K562 (cell line): ENCODE data around the gene TAPBPL. TPM values are rescaled to one million over a fixed set of nuclear protein-coding genes. Genes with fewer than 3 reads are reported as not detected.
A peak's percentile ranks its signal among the peaks of the same experiment; 100 is the strongest.

ENCODE experiments used
- ARID2 ChIP-seq: fragments of 450-650 bp; IDR thresholded peaks from 2 replicates; pipeline ENCODE4 v1.6.1; 2017; ENCODE audit warnings: antibody characterized with exemption, mild to moderate bottlenecking
- MCM5 ChIP-seq: fragments of 450-650 bp; IDR thresholded peaks from 2 replicates; pipeline ENCODE4 v1.6.1; 2016; ENCODE audit warnings: low read depth
- NFIC ChIP-seq: fragments of 450-650 bp; IDR thresholded peaks from 2 replicates; pipeline ENCODE4 v1.6.1; 2017; ENCODE audit warnings: mild to moderate bottlenecking, inconsistent platforms
- RCOR1 ChIP-seq, 2 experiments: IDR thresholded peaks; 2 replicates each; pipeline ENCODE4 v1.6.1; 2012; ENCODE audit warnings: low read depth in 2 of 2, low read length in 2 of 2, borderline replicate concordance in 1 of 2, improper control_type of control experiment in 1 of 2
- SMARCB1 ChIP-seq: IDR thresholded peaks from 2 replicates; pipeline ENCODE4 v1.6.1; 2011; ENCODE audit warnings: improper control_type of control experiment, low read depth; ENCODE audit not compliant: insufficient read length
- ZNF263 ChIP-seq: sonication (generic); formaldehyde crosslinking; IDR thresholded peaks from 2 replicates; pipeline ENCODE4 v1.8.0; 2022; ENCODE audit warnings: mild to moderate bottlenecking, missing genetic modification reagents, borderline replicate concordance
- ZNF785 ChIP-seq: fragments of 250-450 bp; sonication (Bioruptor Pico); IDR thresholded peaks from 2 replicates; pipeline ENCODE4 v1.4.0; 2020; ENCODE audit warnings: mild to moderate bottlenecking
- polyA plus RNA-seq, 8 experiments: library from polyadenylated mRNA; depleted of rRNA in 4 of 8; stranded (reverse) in 5 of 8; unstranded in 3 of 8; fragments of >200 nt; fragmentation: Nextera tagmentation in 2 of 8; fragmentation: Illumina TruSeq in 1 of 8; extraction: Ambion mirVana in 2 of 8; extraction: Trizol in 1 of 8; gene quantifications; 2 replicates each; pipeline versions ENCODE4 v1.2.1 to v1.2.3, GENCODE V29; 2011 to 2014; ENCODE audit warnings: inconsistent platforms in 1 of 8, missing spikeins in 1 of 8
- total RNA-seq, 7 experiments: library from RNA; depleted of rRNA in 6 of 7; stranded (reverse); fragments of >200 nt in 6 of 7; fragmentation: Illumina TruSeq in 2 of 7; extraction: Trizol in 2 of 7; gene quantifications; 2 replicates each; pipeline versions ENCODE4 v1.2.1 to v1.2.3, GENCODE V29; 2011 to 2021; ENCODE audit warnings: low replicate concordance in 1 of 7
- TF ChIP-seq, protein P1 (sequence below): fragments of 250-450 bp; sonication (Bioruptor Pico); IDR thresholded peaks from 2 replicates; pipeline ENCODE4 v1.8.0; 2022; ENCODE audit warnings: moderate library complexity, mild to moderate bottlenecking, inconsistent platforms
- TF ChIP-seq, protein P2 (sequence below): fragments of 200-600 bp; sonication (generic); IDR thresholded peaks from one replicate; pipeline ENCODE4 v1.6.1; 2012; ENCODE audit warnings: mild to moderate bottlenecking, low read depth, low read length, inconsistent platforms
- TF ChIP-seq, protein P3 (sequence below): sonication (generic); formaldehyde crosslinking; IDR thresholded peaks from 2 replicates; pipeline ENCODE4 v1.8.0; 2022; ENCODE audit warnings: mild to moderate bottlenecking, missing genetic modification reagents
- TF ChIP-seq, protein P4 (sequence below): sonication (generic); formaldehyde crosslinking; IDR thresholded peaks from 2 replicates; pipeline ENCODE4 v1.8.0; 2022; ENCODE audit warnings: missing genetic modification reagents, mild to moderate bottlenecking, moderate library complexity, borderline replicate concordance

Gene TAPBPL
- total and polyA plus RNA-seq, 9 of the 15 experiments (the other 6 are each of a cell fraction or from before 2014, with no cell fraction given) = 0.29 to 1.6 (median 0.45) TPM

DNA sequence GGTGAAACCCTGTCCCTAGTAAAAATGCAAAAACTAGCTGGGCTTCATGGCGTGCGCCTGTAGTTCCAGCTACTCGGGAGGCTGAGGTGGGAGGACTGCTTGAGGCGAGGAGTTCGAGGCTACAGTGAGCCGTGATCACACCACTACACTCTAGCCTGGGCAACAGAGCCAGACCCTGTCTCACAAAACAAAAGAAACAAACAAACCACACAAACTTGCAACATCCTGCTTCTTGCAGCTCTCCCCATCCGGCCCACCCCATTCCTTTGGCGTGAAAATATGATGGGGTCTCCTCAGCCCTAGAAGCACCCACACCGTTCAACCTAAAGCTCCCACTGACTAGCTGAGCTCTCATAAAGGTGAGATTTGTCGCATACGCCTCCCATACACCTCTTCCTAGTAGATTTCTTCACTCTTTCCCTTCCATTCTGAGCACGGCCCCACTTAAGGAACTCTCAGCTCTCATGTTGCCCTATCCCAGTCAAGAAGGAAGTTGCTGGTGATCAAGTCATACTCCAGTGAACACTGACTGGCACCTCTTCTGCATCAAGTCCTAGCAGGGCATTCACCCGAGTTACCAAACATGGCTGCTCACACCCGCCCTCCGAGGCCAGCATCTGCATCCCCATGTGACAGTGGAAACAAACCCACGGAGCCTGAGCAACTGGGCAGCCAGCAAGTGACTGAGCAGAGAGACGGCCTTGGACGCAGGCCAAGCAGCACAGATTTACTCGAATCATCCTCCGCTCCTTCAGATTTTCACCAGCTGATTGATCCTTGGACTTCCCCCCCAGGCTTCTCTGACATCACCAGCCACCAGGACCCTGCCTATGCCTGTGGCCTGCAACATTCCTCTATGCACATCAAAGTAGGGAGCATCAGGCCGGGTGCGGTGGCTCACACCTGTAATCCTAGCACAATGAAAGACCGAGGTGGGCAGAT lies 26.0 kb upstream of the TAPBPL start (continued):
- TF ChIP-seq, protein P1, sequence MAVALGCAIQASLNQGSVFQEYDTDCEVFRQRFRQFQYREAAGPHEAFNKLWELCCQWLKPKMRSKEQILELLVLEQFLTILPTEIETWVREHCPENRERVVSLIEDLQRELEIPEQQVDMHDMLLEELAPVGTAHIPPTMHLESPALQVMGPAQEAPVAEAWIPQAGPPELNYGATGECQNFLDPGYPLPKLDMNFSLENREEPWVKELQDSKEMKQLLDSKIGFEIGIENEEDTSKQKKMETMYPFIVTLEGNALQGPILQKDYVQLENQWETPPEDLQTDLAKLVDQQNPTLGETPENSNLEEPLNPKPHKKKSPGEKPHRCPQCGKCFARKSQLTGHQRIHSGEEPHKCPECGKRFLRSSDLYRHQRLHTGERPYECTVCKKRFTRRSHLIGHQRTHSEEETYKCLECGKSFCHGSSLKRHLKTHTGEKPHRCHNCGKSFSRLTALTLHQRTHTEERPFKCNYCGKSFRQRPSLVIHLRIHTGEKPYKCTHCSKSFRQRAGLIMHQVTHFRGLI (CRISPR knock-in tag) = no peak
- TF ChIP-seq MCM5 = no peak
- peak; percentile 79 for TF ChIP-seq NFIC
- TF ChIP-seq ZNF263 (CRISPR knock-in tag) = no peak
- TF ChIP-seq, protein P2, sequence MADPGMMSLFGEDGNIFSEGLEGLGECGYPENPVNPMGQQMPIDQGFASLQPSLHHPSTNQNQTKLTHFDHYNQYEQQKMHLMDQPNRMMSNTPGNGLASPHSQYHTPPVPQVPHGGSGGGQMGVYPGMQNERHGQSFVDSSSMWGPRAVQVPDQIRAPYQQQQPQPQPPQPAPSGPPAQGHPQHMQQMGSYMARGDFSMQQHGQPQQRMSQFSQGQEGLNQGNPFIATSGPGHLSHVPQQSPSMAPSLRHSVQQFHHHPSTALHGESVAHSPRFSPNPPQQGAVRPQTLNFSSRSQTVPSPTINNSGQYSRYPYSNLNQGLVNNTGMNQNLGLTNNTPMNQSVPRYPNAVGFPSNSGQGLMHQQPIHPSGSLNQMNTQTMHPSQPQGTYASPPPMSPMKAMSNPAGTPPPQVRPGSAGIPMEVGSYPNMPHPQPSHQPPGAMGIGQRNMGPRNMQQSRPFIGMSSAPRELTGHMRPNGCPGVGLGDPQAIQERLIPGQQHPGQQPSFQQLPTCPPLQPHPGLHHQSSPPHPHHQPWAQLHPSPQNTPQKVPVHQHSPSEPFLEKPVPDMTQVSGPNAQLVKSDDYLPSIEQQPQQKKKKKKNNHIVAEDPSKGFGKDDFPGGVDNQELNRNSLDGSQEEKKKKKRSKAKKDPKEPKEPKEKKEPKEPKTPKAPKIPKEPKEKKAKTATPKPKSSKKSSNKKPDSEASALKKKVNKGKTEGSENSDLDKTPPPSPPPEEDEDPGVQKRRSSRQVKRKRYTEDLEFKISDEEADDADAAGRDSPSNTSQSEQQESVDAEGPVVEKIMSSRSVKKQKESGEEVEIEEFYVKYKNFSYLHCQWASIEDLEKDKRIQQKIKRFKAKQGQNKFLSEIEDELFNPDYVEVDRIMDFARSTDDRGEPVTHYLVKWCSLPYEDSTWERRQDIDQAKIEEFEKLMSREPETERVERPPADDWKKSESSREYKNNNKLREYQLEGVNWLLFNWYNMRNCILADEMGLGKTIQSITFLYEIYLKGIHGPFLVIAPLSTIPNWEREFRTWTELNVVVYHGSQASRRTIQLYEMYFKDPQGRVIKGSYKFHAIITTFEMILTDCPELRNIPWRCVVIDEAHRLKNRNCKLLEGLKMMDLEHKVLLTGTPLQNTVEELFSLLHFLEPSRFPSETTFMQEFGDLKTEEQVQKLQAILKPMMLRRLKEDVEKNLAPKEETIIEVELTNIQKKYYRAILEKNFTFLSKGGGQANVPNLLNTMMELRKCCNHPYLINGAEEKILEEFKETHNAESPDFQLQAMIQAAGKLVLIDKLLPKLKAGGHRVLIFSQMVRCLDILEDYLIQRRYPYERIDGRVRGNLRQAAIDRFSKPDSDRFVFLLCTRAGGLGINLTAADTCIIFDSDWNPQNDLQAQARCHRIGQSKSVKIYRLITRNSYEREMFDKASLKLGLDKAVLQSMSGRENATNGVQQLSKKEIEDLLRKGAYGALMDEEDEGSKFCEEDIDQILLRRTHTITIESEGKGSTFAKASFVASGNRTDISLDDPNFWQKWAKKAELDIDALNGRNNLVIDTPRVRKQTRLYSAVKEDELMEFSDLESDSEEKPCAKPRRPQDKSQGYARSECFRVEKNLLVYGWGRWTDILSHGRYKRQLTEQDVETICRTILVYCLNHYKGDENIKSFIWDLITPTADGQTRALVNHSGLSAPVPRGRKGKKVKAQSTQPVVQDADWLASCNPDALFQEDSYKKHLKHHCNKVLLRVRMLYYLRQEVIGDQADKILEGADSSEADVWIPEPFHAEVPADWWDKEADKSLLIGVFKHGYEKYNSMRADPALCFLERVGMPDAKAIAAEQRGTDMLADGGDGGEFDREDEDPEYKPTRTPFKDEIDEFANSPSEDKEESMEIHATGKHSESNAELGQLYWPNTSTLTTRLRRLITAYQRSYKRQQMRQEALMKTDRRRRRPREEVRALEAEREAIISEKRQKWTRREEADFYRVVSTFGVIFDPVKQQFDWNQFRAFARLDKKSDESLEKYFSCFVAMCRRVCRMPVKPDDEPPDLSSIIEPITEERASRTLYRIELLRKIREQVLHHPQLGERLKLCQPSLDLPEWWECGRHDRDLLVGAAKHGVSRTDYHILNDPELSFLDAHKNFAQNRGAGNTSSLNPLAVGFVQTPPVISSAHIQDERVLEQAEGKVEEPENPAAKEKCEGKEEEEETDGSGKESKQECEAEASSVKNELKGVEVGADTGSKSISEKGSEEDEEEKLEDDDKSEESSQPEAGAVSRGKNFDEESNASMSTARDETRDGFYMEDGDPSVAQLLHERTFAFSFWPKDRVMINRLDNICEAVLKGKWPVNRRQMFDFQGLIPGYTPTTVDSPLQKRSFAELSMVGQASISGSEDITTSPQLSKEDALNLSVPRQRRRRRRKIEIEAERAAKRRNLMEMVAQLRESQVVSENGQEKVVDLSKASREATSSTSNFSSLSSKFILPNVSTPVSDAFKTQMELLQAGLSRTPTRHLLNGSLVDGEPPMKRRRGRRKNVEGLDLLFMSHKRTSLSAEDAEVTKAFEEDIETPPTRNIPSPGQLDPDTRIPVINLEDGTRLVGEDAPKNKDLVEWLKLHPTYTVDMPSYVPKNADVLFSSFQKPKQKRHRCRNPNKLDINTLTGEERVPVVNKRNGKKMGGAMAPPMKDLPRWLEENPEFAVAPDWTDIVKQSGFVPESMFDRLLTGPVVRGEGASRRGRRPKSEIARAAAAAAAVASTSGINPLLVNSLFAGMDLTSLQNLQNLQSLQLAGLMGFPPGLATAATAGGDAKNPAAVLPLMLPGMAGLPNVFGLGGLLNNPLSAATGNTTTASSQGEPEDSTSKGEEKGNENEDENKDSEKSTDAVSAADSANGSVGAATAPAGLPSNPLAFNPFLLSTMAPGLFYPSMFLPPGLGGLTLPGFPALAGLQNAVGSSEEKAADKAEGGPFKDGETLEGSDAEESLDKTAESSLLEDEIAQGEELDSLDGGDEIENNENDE = no peak
- TF ChIP-seq, protein P3, sequence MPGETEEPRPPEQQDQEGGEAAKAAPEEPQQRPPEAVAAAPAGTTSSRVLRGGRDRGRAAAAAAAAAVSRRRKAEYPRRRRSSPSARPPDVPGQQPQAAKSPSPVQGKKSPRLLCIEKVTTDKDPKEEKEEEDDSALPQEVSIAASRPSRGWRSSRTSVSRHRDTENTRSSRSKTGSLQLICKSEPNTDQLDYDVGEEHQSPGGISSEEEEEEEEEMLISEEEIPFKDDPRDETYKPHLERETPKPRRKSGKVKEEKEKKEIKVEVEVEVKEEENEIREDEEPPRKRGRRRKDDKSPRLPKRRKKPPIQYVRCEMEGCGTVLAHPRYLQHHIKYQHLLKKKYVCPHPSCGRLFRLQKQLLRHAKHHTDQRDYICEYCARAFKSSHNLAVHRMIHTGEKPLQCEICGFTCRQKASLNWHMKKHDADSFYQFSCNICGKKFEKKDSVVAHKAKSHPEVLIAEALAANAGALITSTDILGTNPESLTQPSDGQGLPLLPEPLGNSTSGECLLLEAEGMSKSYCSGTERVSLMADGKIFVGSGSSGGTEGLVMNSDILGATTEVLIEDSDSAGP (CRISPR knock-in tag) = no peak
- peak in 1 of 2 experiments; percentile 72; a peak in 2 of 4 replicates for TF ChIP-seq RCOR1 (IDR thresholded peaks at IDR 0.05; ENCODE audit: borderline replicate concordance in 1 of 2, low read depth in 2 of 2, low read length in 2 of 2)
- no peak for TF ChIP-seq SMARCB1
- TF ChIP-seq ARID2 = no peak
- TF ChIP-seq, protein P4, sequence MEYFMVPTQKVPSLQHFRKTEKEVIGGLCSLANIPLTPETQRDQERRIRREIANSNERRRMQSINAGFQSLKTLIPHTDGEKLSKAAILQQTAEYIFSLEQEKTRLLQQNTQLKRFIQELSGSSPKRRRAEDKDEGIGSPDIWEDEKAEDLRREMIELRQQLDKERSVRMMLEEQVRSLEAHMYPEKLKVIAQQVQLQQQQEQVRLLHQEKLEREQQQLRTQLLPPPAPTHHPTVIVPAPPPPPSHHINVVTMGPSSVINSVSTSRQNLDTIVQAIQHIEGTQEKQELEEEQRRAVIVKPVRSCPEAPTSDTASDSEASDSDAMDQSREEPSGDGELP (CRISPR knock-in tag) = peak; percentile 54; the same call in 1 of the 2 replicates
- no peak for TF ChIP-seq ZNF785 (CRISPR knock-in tag)
